Fibroblast of skin of right biceps (primary cell): ENCODE measurements around the gene TSPAN14.
"Not testable (repeated sequence)": the region's sequence is repeated elsewhere in the genome, so short reads cannot be mapped to it uniquely, and the experiment has no call there.

Source experiments
- DNase-seq: peaks from one replicate; pipeline ENCODE4 v3.0.0-alpha.2; 2013

TSPAN14 gene

DNA sequence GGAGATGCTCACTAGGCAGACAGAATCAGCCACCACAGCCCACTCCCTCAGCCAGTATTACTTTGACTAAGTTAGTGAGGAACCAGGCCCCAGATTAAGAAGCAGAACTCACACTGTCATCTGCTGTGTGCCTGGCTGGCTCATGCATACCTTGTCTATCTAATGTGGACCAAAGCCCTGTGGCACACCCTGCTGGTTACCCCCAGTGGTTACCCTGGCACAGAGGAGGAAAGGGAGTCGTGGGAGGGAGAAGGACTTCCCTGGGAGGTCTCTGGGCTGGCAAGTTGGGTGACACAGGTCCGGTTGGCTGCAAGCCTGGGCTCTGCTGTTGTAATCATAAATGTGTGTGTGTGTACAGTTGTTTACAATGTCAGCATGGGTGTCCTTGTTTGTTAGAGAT is 76.1 kb downstream of the TSPAN14 start:
- peak; percentile 23 for DNase-seq

DNA sequence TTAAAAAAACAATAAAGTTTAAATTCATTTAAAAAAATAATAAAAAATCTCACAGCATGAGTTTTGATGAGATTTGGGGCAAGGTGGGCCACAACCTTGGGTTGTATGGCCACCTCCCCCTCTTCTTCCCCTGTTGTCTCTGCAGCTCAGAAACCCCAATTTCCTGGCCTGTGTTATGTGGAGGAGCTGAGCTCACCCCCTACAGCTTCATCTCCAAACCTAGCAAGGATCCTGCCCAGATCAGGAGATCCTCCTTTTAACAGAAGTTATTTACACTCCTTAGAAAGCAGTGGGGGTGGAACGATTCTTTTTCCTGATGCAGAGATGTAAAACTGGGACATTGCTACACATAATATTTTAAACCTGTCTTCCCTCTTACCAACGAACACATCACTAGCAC is 76.7 kb downstream of the TSPAN14 start:
- no peak for DNase-seq

DNA sequence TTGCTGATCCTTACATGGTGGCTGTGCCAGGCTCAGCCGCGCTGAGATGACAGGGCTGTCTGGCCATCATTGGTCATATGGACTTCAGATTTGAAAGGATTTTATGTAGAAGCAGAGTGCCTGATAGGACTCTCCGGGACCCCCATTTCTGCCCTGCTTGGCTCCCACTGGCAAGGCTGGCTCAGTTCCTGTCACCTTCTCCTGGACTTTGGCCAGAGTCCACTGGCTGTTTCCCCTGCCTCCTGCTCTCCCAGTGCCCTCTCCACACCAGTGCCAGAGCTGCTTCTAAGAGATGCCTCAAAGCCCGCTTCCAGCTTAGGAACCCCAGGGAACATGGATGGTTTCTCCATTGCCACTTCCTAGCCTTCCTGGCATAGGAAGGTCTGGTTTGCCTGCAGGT is 78.5 kb downstream of the TSPAN14 start:
- DNase-seq: no peak

DNA sequence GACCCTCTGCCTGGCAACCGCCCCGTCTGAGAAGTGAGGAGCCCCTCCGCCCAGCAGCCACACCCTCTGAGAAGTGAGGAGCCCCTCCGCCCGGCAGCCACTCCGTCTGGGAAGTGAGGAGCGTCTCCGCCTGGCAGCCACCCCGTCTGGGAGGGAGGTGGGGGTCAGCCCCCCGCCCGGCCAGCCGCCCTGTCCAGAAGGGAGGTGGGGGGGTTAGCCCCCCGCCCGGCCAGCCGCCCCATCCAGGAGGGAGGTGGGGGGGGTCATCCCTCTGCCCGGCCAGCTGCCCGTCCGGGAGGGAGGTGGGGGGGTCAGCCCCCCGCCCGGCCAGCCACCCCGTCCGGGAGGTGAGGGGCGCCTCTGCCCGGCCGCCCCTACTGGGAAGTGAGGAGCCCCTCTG is 79.9 kb downstream of the TSPAN14 start:
- DNase-seq: not testable (repeated sequence)

DNA sequence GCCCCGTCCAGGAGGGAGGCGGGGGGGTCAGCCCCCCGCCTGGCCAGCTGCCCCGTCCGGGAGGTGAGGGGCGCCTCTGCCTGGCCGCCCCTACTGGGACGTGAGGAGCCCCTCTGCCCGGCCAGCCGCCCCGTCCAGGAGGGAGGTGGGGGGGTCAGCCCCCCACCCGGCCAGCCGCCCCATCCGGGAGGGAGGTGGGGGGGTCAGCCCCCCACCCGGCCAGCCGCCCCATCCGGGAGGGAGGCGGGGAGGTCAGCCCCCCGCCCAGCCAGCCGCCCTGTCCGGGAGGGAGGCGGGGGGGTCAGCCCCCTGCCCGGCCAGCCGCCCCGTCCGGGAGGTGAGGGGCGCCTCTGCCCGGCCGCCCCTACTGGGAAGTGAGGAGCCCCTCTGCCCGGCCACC is 80.5 kb downstream of the TSPAN14 start:
- DNase-seq: not testable (repeated sequence)

DNA sequence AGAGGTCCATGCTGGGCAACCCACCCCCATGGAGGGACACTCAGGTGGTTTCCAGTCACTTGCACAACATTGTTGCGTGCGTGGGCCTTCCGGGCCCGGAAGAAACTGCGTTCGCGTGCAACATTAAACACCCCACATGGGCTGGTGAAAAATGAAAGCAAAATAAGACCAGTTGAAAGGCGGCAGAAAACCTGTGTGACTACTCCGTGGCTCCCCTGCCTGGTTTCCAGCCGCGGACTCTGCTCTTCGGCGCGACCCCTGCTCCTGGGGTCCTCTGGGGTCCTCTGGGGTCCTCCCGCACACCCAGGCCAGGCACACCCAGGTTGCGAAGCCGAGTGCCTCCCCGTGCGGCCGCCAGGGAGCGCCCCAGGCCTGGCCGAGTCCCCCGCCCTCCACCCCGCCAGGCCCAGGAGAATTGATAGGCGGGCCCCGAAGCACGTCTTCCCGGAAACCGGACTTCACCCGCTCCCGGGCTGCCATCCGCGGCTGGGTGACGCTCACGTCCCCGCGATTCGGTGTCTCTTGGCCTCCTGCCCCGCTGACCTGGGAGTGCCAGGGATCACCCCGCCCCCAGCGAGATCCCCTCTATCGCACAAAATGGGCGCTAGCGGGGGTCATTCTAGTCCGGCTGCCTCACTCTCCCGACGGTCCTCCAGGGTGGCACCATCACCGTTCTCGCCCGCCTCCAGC is 81.7 kb downstream of the TSPAN14 start:
- DNase-seq: peak; percentile 47

DNA sequence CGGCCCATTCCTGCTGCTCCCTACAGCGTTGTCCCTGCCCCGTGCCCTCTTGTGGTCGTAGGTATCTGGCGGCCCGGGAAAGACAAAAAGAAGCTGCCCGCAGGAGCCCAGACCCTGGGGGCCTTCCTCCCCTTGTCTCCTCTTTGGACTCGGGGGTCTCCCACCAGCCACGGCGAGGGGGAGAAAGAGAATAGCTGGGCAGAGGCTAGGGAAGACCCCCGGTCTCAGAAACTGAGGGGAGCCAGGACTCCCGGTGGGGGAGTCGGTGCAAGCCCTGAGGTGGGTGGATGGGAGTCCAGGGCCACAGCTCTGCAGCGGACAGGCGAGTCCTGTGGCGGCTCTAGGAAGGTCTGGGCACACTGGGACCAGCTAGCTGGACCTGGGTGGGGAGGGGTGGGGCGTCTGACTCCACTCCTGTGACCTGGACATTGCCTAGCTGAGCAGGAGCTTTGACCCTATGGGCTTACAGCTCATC is 82.3 kb downstream of the TSPAN14 start:
- DNase-seq: no peak

DNA sequence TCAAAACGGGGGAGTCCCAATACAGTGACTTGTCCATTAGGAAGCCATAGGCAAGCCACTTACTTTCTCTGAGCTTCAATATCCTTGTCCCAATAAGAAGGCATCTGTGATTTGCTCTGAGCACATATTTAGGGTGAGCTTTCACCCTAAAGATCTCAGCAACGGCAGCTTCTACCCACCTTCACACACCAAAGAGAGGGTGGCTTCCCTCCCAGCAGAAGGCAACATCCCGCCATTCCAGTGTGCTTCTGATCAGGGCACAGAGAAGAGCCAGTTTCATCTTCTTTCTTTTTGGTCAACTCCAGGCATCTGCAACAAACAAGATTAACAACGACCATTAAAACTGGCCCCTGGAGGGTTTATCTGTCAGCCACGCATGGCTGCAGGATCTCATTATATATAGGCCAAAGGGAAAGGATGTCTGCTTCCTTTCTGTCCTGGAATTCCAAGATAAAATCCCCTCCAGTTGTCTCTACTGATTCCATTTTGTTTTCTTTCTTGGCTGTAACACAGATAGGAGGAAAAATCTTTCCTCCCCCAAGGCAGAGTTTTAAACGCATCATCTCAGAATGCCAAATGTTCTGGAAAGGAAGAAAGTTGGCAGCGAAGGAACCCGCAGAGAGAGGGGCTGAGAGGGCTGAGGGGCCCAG is 83.1 kb downstream of the TSPAN14 start:
- no peak for DNase-seq

DNA sequence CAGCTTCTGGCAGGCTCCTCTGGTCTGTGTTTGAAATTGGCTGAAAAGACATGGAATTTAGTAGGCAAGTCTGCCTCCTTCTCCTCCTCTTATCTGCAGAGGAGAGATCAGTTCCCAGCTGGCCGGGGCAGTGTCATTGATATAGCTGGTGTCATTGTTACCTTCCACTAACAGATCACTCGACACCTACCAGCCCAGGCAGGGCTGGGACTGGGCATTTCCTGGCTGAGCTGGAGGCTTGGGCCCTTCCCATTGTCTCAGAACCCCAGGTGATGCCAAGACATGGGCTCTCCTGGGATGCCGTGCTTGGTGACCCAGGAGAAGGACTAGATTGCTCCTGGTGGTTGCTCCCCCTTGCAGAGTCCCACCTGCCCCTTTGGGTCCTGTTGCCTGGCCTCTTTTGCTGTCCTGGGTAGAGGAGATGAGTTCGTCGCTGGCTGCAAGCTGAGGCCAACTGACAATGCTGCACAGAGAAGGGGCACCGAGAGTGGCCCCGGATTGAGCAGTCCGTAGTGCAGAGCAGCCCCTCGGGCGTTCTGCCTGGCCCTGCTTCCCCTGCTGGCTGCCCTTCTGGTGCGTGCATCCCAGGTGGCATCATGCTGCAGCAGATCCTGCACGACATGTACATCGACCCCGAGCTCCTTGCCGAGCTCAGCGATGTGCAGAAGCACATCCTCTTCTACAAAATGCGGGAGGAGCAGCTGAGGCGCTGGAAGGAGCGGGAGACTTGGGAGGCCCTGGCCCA is 83.8 kb downstream of the TSPAN14 start, which contains the start of gene SH2D4B:
TSS of gene SH2D4B (plus strand) at position 167 of the 745 bp plus-strand sequence. CDS start at position 597, 430 bp downstream.
- DNase-seq: no peak

DNA sequence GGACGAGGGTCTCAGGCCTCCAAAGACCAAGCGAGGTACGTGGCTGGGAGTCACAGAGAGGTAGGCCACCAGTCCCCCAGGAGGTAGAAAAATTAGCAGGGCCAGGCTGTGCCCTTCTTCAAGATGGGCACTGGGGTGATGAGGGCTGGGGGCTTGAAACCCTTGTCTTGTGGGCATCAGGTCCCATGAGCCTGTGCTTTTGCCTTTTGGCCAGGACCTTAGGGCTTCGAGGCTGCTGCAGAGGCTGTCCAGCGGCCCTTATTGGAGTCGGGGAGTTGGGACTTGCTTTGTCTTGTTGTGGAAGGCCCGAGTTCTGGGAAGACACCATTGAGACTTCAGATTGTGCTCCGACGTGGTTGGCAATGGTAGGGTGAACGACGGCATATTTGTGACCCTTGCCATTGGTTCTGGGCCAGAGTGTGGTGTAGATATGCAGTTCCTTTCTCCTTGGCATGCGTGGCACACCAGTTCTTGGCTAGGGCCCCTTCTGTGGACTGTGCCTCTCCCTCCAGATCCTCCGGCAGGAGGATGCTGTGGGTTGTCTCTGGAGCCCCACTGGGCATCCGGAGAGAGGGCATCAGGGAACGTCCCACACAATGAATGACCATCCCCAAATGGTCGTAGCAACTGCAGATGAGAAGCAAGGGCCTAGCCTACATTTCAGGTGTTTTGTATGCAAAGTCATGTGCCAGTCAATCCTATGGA is 84.5 kb downstream of the TSPAN14 start:
- DNase-seq: no peak

DNA sequence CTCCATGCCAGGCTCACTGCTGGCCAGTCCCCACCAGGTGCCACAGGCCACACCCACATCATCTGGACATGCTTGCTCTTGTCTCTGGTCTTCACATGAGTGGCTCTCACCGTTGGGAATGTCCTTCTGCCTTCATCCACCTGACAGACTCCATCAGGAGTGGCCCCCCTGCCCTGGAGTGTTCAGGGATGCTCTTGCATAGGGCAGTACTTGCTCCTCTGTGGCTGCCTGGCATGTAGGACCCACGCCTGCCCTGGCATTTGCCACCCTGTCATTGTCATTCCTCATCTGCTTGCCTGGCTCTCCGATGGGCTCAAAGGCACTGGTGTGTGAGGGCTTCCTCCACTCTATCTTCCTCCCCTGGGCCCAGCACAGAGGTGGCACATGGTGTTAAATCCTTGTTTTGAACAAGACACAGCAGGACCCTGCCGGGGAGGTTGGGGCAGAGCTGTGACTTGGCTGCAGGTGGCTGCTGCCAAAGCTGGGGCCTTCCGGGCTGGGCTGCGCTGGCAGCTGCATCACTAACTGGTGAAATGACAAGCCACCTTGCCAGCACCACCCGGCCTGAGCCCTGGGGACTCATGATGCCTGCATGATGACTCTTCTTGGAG is 85.4 kb downstream of the TSPAN14 start:
- DNase-seq: no peak

DNA sequence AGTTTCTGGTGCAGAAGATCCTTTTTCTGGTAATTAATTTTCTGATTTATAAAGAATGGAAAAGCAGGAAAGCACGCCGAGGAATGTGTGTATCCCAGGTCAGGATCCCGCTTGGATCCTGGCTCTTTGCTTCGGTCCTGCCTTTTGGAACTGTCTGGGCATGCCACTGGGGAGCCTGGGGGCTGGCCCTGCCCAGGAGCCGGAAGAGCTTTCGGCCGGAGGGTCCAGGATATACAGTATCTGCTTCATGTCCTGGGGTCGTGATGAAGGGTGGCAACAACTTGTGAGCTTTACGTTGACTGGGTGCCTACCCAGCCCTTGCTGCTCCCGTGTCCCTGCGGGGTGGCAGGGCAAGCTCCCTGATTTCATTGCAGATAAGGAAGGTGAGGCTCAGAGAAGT is 86.0 kb downstream of the TSPAN14 start:
- no peak for DNase-seq

DNA sequence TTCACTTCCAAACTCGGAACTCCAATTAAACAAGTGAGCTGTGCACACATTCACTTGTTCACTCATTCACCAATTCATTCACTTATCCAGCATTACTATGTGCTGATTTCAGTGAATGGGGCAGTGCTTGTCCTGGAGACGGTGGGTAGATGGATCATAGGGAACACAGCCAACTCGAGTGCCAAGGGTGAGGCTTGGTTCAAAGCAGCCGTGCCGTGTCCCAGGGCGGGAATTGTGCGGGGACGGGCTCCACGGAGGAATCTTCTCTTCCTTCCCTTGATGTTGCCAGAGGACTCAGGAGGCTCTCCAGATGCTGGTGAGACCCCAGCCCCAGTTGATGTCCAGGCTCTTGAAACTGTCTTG is 86.5 kb downstream of the TSPAN14 start:
- no peak for DNase-seq

DNA sequence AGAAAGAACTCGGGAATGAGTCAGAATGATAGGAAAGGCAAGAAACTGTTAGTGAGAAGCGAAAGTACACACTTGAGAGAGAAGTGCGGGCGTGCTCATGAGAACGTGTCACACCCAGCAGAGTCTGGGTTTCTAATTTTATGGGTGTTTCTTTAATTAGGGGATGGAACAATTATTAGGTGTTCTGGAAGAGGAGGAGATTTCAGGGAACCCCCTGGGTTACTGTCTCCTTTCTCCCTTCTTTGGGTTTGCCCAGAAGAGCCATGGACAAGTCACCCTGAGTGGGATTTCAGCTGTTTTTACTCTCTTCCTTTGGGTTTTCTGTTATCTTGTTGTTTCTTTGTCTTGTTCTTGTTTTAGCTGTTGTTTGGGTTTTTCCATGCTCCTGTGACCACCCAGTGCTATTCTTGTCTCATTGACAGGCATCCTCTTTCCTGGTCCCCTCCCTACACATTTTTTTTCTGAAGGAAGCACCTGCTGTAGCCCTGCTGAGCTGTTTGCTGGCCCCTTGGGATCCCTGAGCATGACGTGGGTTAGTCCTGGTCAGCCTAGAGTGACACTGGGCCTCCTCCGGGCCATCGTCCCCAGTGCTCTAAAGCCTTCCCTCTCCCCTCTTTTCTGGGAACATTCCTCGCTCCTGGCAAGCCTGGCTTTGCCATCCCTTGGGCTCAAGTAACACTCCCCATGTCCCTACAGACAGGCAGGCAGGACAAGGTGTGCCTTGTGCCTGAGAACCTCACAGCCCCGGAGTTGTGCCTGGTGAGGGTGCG is 87.1 kb downstream of the TSPAN14 start:
- no peak for DNase-seq

DNA sequence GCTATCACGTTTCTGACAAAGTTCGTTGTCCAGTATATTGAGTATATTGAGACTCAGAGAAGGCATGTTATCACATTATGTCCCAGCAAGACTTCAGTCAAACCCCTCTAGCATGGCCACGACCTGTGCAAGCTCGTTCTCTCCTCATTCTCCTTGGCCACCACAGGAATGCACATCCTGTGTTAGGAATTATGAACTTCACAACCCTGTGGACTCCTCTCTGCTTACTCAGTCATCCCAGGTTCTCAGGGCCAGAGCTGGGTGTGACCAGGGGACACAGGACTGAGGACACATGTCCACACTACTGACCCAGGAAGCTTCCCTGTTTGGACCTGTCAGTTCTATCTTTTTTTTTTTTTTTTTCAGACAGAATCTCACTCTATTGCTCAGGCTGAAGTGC is 87.9 kb downstream of the TSPAN14 start:
- DNase-seq: peak; percentile 42

DNA sequence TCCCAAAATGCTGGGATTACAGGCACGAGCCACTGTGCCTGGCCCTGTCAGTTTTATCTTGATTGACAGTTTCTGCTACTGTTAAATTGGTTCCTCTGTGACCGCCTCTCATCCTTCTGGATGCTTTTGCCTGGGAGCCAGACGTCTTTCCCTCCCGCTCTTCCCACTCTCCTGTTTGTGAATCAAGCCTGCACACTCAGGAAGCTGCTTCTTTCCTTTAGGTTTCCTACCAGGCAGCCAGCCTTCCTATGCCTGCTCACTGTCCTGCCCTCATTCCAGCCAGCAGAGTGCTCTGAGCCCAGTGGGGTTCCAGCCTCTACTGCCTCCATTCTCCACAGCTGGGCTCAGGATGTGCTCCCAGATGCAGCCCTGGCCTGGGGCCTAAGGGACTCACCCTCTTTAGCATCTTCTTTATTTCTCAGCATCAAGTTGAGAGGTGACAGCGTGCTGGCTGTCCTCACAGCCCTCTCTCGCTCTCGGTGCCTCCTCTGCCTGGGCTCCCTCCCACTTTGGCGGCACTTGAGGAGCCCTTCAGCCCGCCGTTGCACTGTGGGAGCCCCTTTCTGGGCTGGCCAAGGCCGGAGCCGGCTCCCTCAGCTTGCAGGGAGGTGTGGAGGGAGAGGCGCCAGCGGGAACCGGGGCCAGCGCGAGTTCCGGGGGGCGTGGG is 88.7 kb downstream of the TSPAN14 start:
- no peak for DNase-seq

DNA sequence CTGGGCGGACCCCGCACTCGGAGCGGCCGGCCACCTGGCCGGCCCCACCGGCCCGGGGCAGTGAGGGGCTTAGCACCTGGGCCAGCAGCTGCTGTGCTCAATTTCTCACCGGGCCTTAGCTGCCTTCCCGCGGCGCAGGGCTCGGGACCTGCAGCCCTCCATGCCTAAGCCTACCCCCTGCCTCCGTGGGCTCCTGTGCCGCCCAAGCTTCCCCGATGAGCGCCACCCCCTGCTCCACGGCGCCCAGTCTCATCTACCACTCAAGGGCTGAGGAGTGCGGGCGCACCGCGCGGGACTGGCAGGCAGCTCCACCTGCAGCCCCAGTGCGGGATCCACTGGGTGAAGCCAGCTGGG is 89.2 kb downstream of the TSPAN14 start:
- not testable (repeated sequence) for DNase-seq

DNA sequence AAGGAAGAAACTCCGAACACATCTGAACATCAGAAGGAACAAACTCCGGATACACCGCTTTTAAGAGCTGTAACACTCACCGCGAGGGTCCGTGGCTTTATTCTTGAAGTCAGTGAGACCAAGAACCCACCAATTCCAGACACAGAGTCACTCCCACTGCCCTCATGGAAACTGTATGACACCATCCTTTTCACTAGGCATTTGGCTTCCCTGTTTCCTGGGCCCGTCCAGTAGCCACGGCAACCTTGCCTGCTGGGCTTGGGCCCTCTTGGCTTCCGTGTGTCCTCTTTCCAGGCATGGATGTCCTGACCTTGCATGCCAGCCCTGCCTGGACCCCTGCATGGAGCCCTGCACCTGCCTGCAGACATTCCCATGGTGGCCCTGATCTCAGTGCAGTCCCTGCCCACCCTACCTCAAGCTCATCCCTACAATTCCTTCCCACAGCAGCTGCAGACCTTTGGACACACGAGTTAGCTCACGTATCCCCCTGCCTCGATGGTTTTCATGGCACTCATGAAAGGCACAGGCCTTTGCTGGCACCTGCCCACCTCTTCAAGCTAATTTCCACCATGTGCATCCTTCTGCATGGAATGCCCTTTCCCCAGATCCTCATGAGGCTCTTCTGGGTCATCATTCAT is 90.3 kb downstream of the TSPAN14 start:
- no peak for DNase-seq

DNA sequence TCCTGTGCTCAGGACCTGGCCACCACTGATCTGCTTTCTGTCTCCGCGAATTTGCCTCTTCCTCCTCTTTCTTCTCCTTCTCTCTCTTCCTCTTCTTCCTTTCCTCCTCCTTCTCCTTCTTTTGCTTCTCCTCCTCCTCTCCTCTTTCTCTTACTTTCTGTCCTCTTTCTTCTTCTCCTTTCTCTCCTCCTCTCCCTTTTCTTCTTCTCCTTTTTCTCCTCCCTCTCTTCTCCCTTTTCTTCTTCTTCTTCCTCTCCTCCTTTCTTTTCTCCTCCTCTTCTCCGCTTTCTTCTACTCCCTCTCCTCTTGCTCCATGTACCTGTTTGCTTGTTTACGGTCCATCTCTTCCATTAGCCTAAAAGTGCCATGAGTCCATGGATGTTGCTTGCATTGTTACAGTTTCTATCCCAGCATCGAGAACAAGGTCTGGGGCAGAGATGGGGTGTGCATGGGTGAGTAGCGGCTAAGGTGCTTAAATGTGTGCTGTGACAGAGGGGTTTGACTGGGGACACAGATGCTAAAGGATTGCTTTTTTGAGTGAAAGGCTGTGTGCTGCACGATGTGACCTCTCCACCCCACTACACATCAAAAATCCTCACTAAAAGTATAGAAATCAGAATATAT is 91.3 kb downstream of the TSPAN14 start:
- no peak for DNase-seq

DNA sequence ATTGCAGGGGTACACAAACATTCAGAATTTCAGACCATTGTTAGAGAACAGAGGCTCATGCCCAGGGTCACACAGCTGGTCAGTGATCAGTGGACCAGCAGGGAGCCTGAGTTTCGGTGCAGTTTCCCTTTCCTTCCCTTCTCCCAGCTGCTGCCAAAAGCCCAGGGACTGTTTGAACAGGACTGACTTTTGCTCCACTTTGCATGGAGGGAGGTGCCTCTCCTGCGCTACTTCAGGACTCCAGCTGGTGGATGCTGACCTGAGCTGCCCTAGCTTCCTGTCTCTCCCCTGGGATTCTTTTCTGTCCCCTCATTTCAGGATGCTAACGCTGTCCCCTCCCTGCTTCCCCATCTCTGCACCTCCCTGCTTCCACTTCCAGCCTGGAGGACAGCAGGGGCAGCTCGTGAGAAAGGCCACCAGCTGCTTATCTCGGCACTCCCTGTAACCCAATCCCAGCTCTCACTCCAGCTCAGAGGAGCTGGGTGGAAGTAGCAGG is 98.1 kb downstream of the TSPAN14 start:
- no peak for DNase-seq
